H1 (cell line): ENCODE data around the gene AP2B1. TPM values are rescaled to one million over a fixed set of nuclear protein-coding genes. Genes with fewer than 3 reads are reported as not detected.

Experiments used
- CTCF ChIA-PET: fragments of 300-600 bp; sonication (Branson Sonifier 250); formaldehyde crosslinking; loops from one replicate; lab custom pipeline; 2021; ENCODE audit not compliant: partially characterized antibody; lab: Charles Lee
- POLR2A ChIA-PET: fragments of 300-600 bp; sonication (Branson Sonifier 250); formaldehyde crosslinking; loops from one replicate; lab custom pipeline; 2021; ENCODE audit warnings: inconsistent platforms; ENCODE audit not compliant: partially characterized antibody; lab: Charles Lee
- DNase-seq, 2 experiments: peaks; one replicate each; pipeline versions ENCODE4 v3.0.0 to v3.0.0-alpha.2; 2010 to 2022; ENCODE audit warnings: low spot score in 2 of 2, low read depth in 1 of 2, mixed read lengths in 1 of 2
- FAIRE-seq: peaks from 2 replicates; lab custom pipeline; 2011; peaks lifted over from hg19 to GRCh38; lab: Jason Lieb, UNC
- H2AFZ ChIP-seq: 2 replicates; pipeline ENCODE4 v1.8.1; 2012; ENCODE audit warnings: low read length, inconsistent platforms
- H2AK5ac ChIP-seq: 2 replicates; pipeline ENCODE4 v1.6.1; 2013; ENCODE audit warnings: low read depth, low read length
- H2BK120ac ChIP-seq: replicated peaks from 2 replicates; pipeline ENCODE3; 2013; ENCODE audit warnings: low read depth, low read length, inconsistent platforms
- H2BK12ac ChIP-seq: 2 replicates; pipeline ENCODE4 v1.6.1; 2013; ENCODE audit warnings: low read depth, low read length
- H2BK15ac ChIP-seq: 2 replicates; pipeline ENCODE4 v1.6.1; 2013; ENCODE audit warnings: low read length
- H2BK20ac ChIP-seq: 2 replicates; pipeline ENCODE4 v1.6.1; 2013; ENCODE audit warnings: low read length
- H2BK5ac ChIP-seq: 2 replicates; pipeline ENCODE4 v1.6.1; 2013; ENCODE audit warnings: low read depth, low read length
- H3K14ac ChIP-seq: 2 replicates; pipeline ENCODE4 v1.6.1; 2013; ENCODE audit warnings: inconsistent platforms; ENCODE audit not compliant: insufficient read length
- H3K18ac ChIP-seq: 2 replicates; pipeline ENCODE4 v1.6.1; 2013; ENCODE audit warnings: low read length; ENCODE audit errors: extremely low read depth
- H3K23ac ChIP-seq: 2 replicates; pipeline ENCODE4 v1.6.1; 2013; ENCODE audit warnings: inconsistent platforms; ENCODE audit not compliant: insufficient read length
- H3K23me2 ChIP-seq: 2 replicates; pipeline ENCODE4 v1.6.1; 2013; ENCODE audit warnings: low read depth, low read length
- H3K27ac ChIP-seq: 2 replicates; pipeline ENCODE4 v1.6.1; 2011; ENCODE audit warnings: low read depth, low read length, inconsistent platforms
- H3K27me3 ChIP-seq, 4 experiments: replicated peaks in 1 of 4; 1 replicate in 1 of 4; 2 replicates in 3 of 4; pipeline versions ENCODE4 v1.6.1 to v1.8.1; 2011 to 2013; ENCODE audit warnings: low read length in 3 of 4, mild to moderate bottlenecking in 3 of 4, inconsistent platforms in 2 of 4, mixed read lengths in 2 of 4, moderate library complexity in 1 of 4; ENCODE audit not compliant: control insufficient read depth in 3 of 4, insufficient read depth in 3 of 4; ENCODE audit errors: extremely low read depth in 1 of 4
- H3K36me3 ChIP-seq, 4 experiments: 2 replicates each; pipeline versions ENCODE4 v1.6.1 to v1.8.1; 2011 to 2013; ENCODE audit warnings: mild to moderate bottlenecking in 4 of 4, low read length in 3 of 4, moderate library complexity in 2 of 4, control low read depth in 1 of 4, inconsistent platforms in 1 of 4; ENCODE audit not compliant: insufficient read depth in 4 of 4, control insufficient read depth in 2 of 4
- H3K4ac ChIP-seq: replicated peaks from 2 replicates; pipeline ENCODE3; 2013; ENCODE audit warnings: low read length, low read depth, mixed read lengths, inconsistent platforms; ENCODE audit not compliant: insufficient read length
- H3K4me1 ChIP-seq, 4 experiments: replicated peaks in 1 of 4; 1 replicate in 1 of 4; 2 replicates in 3 of 4; pipeline versions ENCODE4 v1.6.1 to v1.8.1; 2011 to 2013; ENCODE audit warnings: low read length in 3 of 4, inconsistent platforms in 2 of 4, mixed read lengths in 1 of 4; ENCODE audit not compliant: insufficient read depth in 4 of 4, control insufficient read depth in 3 of 4
- H3K4me2 ChIP-seq, 2 experiments: 2 replicates each; pipeline versions ENCODE4 v1.6.1 to v1.8.1; 2011 to 2013; ENCODE audit warnings: low read depth in 2 of 2, low read length in 2 of 2, control low read depth in 1 of 2, inconsistent platforms in 1 of 2, mild to moderate bottlenecking in 1 of 2; ENCODE audit not compliant: insufficient read depth in 1 of 2
- H3K4me3 ChIP-seq, 4 experiments: fragments of 200-600, 300-600 bp in 1 of 4; sonication (generic), shearing (Covaris generic), sonication (Bioruptor Twin) in 1 of 4; 2 replicates each; pipeline versions ENCODE4 v1.5.1 to v1.8.1; 2011 to 2016; ENCODE audit warnings: low read length in 4 of 4, low read depth in 3 of 4, control low read depth in 2 of 4, inconsistent platforms in 2 of 4, mild to moderate bottlenecking in 2 of 4, mixed read lengths in 1 of 4, moderate library complexity in 1 of 4; ENCODE audit not compliant: insufficient read depth in 2 of 4; ENCODE audit errors: extremely low read depth in 1 of 4
- H3K56ac ChIP-seq: replicated peaks from 2 replicates; pipeline ENCODE3; 2013; ENCODE audit warnings: low read depth, mild to moderate bottlenecking, mixed read lengths, low read length, inconsistent platforms; ENCODE audit not compliant: insufficient read length
- H3K79me1 ChIP-seq: 2 replicates; pipeline ENCODE4 v1.6.1; 2013; ENCODE audit warnings: low read depth, low read length, control low read depth
- H3K79me2 ChIP-seq, 2 experiments: 2 replicates each; pipeline versions ENCODE4 v1.6.1 to v1.8.1; 2012 to 2013; ENCODE audit warnings: low read length in 2 of 2, mild to moderate bottlenecking in 2 of 2, inconsistent platforms in 1 of 2; ENCODE audit not compliant: insufficient read depth in 2 of 2, control insufficient read depth in 1 of 2
- H3K9ac ChIP-seq, 4 experiments: replicated peaks in 1 of 4; 1 replicate in 1 of 4; 2 replicates in 3 of 4; pipeline versions ENCODE4 v1.6.1 to v1.8.1; 2011 to 2013; ENCODE audit warnings: low read depth in 3 of 4, low read length in 3 of 4, control low read depth in 2 of 4, mild to moderate bottlenecking in 2 of 4, moderate library complexity in 2 of 4, inconsistent platforms in 1 of 4; ENCODE audit errors: extremely low read depth in 1 of 4
- H3K9me3 ChIP-seq, 2 experiments: 2 replicates each; pipeline versions ENCODE4 v1.6.1 to v1.8.1; 2012 to 2013; ENCODE audit warnings: mild to moderate bottlenecking in 2 of 2, moderate library complexity in 2 of 2, control low read depth in 1 of 2, inconsistent platforms in 1 of 2, low read depth in 1 of 2, low read length in 1 of 2, mixed read lengths in 1 of 2; ENCODE audit not compliant: insufficient read depth in 2 of 2
- H4K20me1 ChIP-seq, 2 experiments: replicated peaks in 1 of 2; 2 replicates each; pipeline versions ENCODE3 to v1.8.1; 2011 to 2013; ENCODE audit warnings: inconsistent platforms in 2 of 2, low read length in 2 of 2, mild to moderate bottlenecking in 1 of 2; ENCODE audit not compliant: insufficient read depth in 2 of 2, control insufficient read depth in 1 of 2
- H4K5ac ChIP-seq: 2 replicates; pipeline ENCODE4 v1.6.1; 2013; ENCODE audit warnings: low read length, low read depth, mixed read lengths, inconsistent platforms; ENCODE audit not compliant: insufficient read length
- H4K8ac ChIP-seq: 2 replicates; pipeline ENCODE4 v1.8.0; 2013; ENCODE audit warnings: mild to moderate bottlenecking, moderate library complexity, low read length, inconsistent platforms; ENCODE audit not compliant: insufficient read depth; ENCODE audit errors: extremely low read depth
- H4K91ac ChIP-seq: replicated peaks from 2 replicates; pipeline ENCODE3; 2013; ENCODE audit warnings: low read length, mixed read lengths, inconsistent platforms; ENCODE audit not compliant: insufficient read length
- BRCA1 ChIP-seq: IDR thresholded peaks from 2 replicates; pipeline ENCODE4 v1.6.1; 2012; ENCODE audit warnings: low read depth, low read length, improper control_type of control experiment
- CBX5 ChIP-seq: fragments of 300-800, 300-1000 bp; sonication (generic); IDR thresholded peaks from 2 replicates; pipeline ENCODE4 v1.7.1; 2016; ENCODE audit warnings: antibody characterized with exemption, low read length, low read depth
- CHD2 ChIP-seq: IDR thresholded peaks from 2 replicates; pipeline ENCODE4 v1.6.1; 2012; ENCODE audit warnings: low read length, improper control_type of control experiment
- EP300 ChIP-seq, 2 experiments: IDR thresholded peaks; 1 replicate in 1 of 2; 2 replicates in 1 of 2; pipeline ENCODE4 v1.6.1; 2011 to 2012; ENCODE audit warnings: low read depth in 2 of 2, low read length in 2 of 2, mild to moderate bottlenecking in 2 of 2, borderline replicate concordance in 1 of 2, inconsistent platforms in 1 of 2, moderate library complexity in 1 of 2
- KDM4A ChIP-seq: IDR thresholded peaks from one replicate; pipeline ENCODE4 v1.7.1; 2012; ENCODE audit warnings: low read depth, mild to moderate bottlenecking, moderate library complexity, low read length, inconsistent platforms; ENCODE audit not compliant: severe bottlenecking
- MAX ChIP-seq: IDR thresholded peaks from 2 replicates; pipeline ENCODE4 v1.6.1; 2012; ENCODE audit warnings: inconsistent platforms
- POLR2A ChIP-seq, 2 experiments: IDR thresholded peaks; 1 replicate in 1 of 2; 2 replicates in 1 of 2; pipeline ENCODE4 v1.6.1; 2011; ENCODE audit warnings: low read depth in 2 of 2, low read length in 2 of 2, mild to moderate bottlenecking in 2 of 2; ENCODE audit errors: control extremely low read depth in 1 of 2
- SIN3A ChIP-seq, 2 experiments: IDR thresholded peaks in 1 of 2; conservative IDR thresholded peaks in 1 of 2; 2 replicates each; pipeline ENCODE4 v1.6.1; 2011 to 2012; ENCODE audit warnings: low read length in 2 of 2, improper control_type of control experiment in 1 of 2, low read depth in 1 of 2, mild to moderate bottlenecking in 1 of 2
- SP4 ChIP-seq: IDR thresholded peaks from 2 replicates; pipeline ENCODE4 v1.6.1; 2012; ENCODE audit warnings: low read length, inconsistent platforms
- ZNF274 ChIP-seq: IDR thresholded peaks from 2 replicates; pipeline ENCODE4 v1.7.0; 2012; ENCODE audit warnings: low read length, borderline replicate concordance; ENCODE audit errors: extremely low read depth
- WGBS, 2 experiments: shearing (Covaris generic) in 1 of 2; methylation state at CpG; one replicate each; pipeline versions ENCODE4 v1.1.6 to v1.1.7; 2013 to 2015; ENCODE audit warnings: low lambda C conversion rate in 2 of 2, mixed read lengths in 2 of 2, inconsistent platforms in 1 of 2, low coverage in 1 of 2, missing lambda C conversion rate in 1 of 2; ENCODE audit not compliant: insufficient replicate concordance in 2 of 2, insufficient coverage in 1 of 2, insufficient read length in 1 of 2; ENCODE audit errors: extremely low coverage in 1 of 2, missing lambda C conversion rate in 1 of 2; 5-methylcytosine and 5-hydroxymethylcytosine counted together
- polyA plus RNA-seq, 7 experiments: library from polyadenylated mRNA; depleted of rRNA in 3 of 7; stranded (reverse) in 5 of 7; unstranded in 2 of 7; fragments of >200 nt in 5 of 7; fragments of 200-250 nt in 2 of 7; gene quantifications; 1 replicate in 5 of 7; 2 replicates in 1 of 7; 4 replicates in 1 of 7; pipeline versions ENCODE4 v1.2.1 to v1.2.3, GENCODE V29; 2011 to 2013; ENCODE audit warnings: missing spikeins in 2 of 7, mixed read lengths in 2 of 7
- total RNA-seq: library from RNA; stranded (reverse); fragmentation: NEBNext Ultra II Directional; extraction: Animal tissue kit (Norgen Biotek cat#: 25700); gene quantifications from 2 replicates; pipeline ENCODE4 v1.2.1, GENCODE V29; 2021

AP2B1 gene
- total and polyA plus RNA-seq, 2 of the 8 experiments (the other 6 are each of a cell fraction or from before 2014, with no cell fraction given): 95.5 to 199 TPM

DNA sequence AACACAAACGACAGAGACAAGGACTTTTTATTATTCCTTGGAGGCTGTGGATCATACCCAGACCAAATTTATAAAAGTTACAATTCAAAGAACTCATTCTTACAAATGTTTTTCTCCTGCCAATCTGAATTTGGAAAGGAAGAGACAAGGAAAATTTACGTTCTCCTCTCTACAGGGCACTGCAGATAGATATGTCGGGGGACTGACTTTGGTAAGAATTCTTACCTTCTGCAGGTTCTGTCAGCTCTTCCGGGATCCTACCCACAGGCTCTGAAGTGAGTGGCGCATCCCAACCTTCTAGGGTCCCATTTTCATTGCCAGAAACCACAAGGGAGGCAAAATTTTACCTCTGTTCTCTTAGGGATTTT, 47.5 kb upstream of the AP2B1 start:
- no peak for FAIRE-seq
- Histone ChIP-seq H3K9ac (no peak overlapping the region), H2BK15ac (no peak overlapping the region), H3K4me1 (no peaks in the 10 kb centered on the region), H3K14ac (no peak overlapping the region), H3K79me1 (no peaks in the 10 kb centered on the region), H2BK5ac (no peak overlapping the region), H2BK12ac (no peak overlapping the region), H3K36me3 (no peaks in the 10 kb centered on the region), H3K9me3 (no peaks in the 10 kb centered on the region), H2AFZ (0 out of 2 replicates have a peak overlapping the region, but pooled peaks have one; percentile 31), H3K4me2 (no peak overlapping the region), H3K4ac (no peak overlapping the region), H3K23ac (no peak overlapping the region), H3K18ac (no peak overlapping the region), H2BK120ac (no peak overlapping the region)
- WGBS, 2 experiments: 63% methylated on average over 5 of the region's 5 CpGs; no CpG with 5 or more reads in 1 of the 2 experiments
- TF ChIP-seq SP4 (no peak), SIN3A (conservative IDR thresholded peaks at IDR 0.05 in 1 of 2, IDR thresholded peaks at IDR 0.05 in 1 of 2; ENCODE audit: low read depth in 1 of 2, low read length in 2 of 2) (no peak), POLR2A (IDR thresholded peaks at IDR 0.05; ENCODE audit: control extremely low read depth in 1 of 2, low read depth in 2 of 2, low read length in 2 of 2) (no peak), ZNF274 (no peak), CBX5 (no peak), CHD2 (no peak), EP300 (IDR thresholded peaks at IDR 0.05; ENCODE audit: borderline replicate concordance in 1 of 2, low read depth in 2 of 2, low read length in 2 of 2) (no peak), BRCA1 (no peak), KDM4A (no peak), MAX (no peak)
- TF ChIP-seq, all 59 proteins: peak for 0
- Histone ChIP-seq H3K4me3 (no peak overlapping the region), H2BK20ac (no peak overlapping the region), H4K8ac (no peak overlapping the region), H2AK5ac (no peak overlapping the region), H3K23me2 (no peaks in the 10 kb centered on the region), H4K5ac (no peak overlapping the region), H4K91ac (no peak overlapping the region), H3K79me2 (no peaks in the 10 kb centered on the region), H3K56ac (no peak overlapping the region), H3K27me3 (no peaks in the 10 kb centered on the region), H4K20me1 (no peaks in the 10 kb centered on the region), H3K27ac (no peak overlapping the region)
- ChIA-PET POLR2A (no interaction called here), CTCF (interaction anchor here (0.5 to 5.1 kb wide), 13 partner anchors 9 to 481 kb away, joined by 3 to 54 read pairs (median 3); no protein-coding TSS in a partner anchor)
- no peak for DNase-seq
